GM12878 (cell line): ENCODE data around the gene XRCC4.

Source experiments
- ATF7 ChIP-seq: fragments of 450-650 bp; IDR thresholded peaks from 2 replicates; pipeline ENCODE4 v1.6.1; 2016; ENCODE audit warnings: low read depth, mild to moderate bottlenecking
- BHLHE40 ChIP-seq, 2 experiments: fragments of 450-650 bp in 1 of 2; IDR thresholded peaks; 2 replicates each; pipeline ENCODE4 v1.6.1; 2011 to 2017; ENCODE audit warnings: low read depth in 2 of 2, borderline replicate concordance in 1 of 2, improper control_type of control experiment in 1 of 2, low read length in 1 of 2, mild to moderate bottlenecking in 1 of 2
- CBFB ChIP-seq: IDR thresholded peaks from 2 replicates; pipeline ENCODE4 v1.6.1; 2016; ENCODE audit warnings: antibody characterized with exemption, low read depth
- CREB1 ChIP-seq: IDR thresholded peaks from 2 replicates; pipeline ENCODE4 v1.6.1; 2012; ENCODE audit warnings: low read depth, mild to moderate bottlenecking, inconsistent platforms
- EP300 ChIP-seq, 2 experiments: fragments of 150-350 bp in 1 of 2; IDR thresholded peaks; 2 replicates each; pipeline ENCODE4 v1.6.1; 2011 to 2012; ENCODE audit warnings: low read depth in 2 of 2, low read length in 2 of 2, borderline replicate concordance in 1 of 2, improper control_type of control experiment in 1 of 2, inconsistent platforms in 1 of 2; ENCODE audit not compliant: control insufficient read depth in 1 of 2
- JUND ChIP-seq: IDR thresholded peaks from 2 replicates; pipeline ENCODE4 v1.6.1; 2012; ENCODE audit warnings: low read depth, mild to moderate bottlenecking, low read length, improper control_type of control experiment, moderate library complexity
- POLR2A ChIP-seq: IDR thresholded peaks from 2 replicates; pipeline ENCODE4 v1.6.1; 2011; ENCODE audit warnings: low read depth, mild to moderate bottlenecking, low read length
- SIN3A ChIP-seq: IDR thresholded peaks from 2 replicates; pipeline ENCODE4 v1.6.1; 2012; ENCODE audit warnings: low read depth, low read length, improper control_type of control experiment
- SPI1 ChIP-seq: IDR thresholded peaks from 2 replicates; pipeline ENCODE4 v1.6.1; 2011; ENCODE audit warnings: low read depth, mild to moderate bottlenecking, low read length, moderate library complexity, borderline replicate concordance; ENCODE audit not compliant: insufficient read depth
- SRF ChIP-seq, 2 experiments: IDR thresholded peaks; 2 replicates each; pipeline ENCODE4 v1.6.1; 2011; ENCODE audit warnings: low read depth in 2 of 2, low read length in 2 of 2, mild to moderate bottlenecking in 1 of 2, moderate library complexity in 1 of 2
- ZNF207 ChIP-seq: fragments of 450-650 bp; IDR thresholded peaks from 2 replicates; pipeline ENCODE4 v1.6.1; 2014; ENCODE audit warnings: antibody characterized with exemption, mild to moderate bottlenecking, borderline replicate concordance
- TF ChIP-seq, protein P1 (sequence below), 3 experiments: IDR thresholded peaks in 2 of 3; conservative IDR thresholded peaks in 1 of 3; 2 replicates each; pipeline ENCODE4 v1.5.1; 2011; ENCODE audit warnings: low read depth in 3 of 3, low read length in 3 of 3, mild to moderate bottlenecking in 3 of 3, control low read depth in 2 of 3, moderate library complexity in 2 of 3, inconsistent platforms in 1 of 3, mixed read lengths in 1 of 3; ENCODE audit not compliant: control insufficient read depth in 2 of 3, insufficient read depth in 1 of 3; ENCODE audit errors: extremely low read depth in 1 of 3
- TF ChIP-seq, protein P2 (sequence below): IDR thresholded peaks from 2 replicates; pipeline ENCODE4 v1.6.1; 2012; ENCODE audit warnings: low read depth, low read length, improper control_type of control experiment

DNA sequence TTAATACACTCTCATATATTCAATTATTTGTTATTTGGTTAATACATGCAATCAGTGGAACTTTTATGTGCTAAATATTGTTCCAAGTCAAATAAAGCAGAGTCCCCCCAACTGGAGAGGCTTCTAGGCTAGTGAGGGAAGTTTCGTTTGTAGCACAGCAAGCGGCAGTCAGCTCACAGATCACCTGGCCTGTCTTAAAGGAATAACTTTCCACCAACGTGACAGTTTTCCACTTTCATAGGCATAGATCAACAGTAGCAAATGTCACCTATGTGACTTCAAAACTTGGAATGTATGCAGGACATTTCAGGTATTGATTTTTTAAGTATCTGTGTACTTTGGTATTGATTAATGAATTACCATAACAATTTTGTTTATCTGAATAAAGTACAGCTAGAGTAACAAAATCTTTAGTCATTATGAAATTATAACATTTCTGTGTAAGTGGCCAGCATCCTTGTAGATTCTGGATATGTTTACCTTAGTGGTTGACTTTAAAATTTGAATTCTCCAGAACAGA, 264.5 kb downstream of the XRCC4 start:
- TF ChIP-seq ATF7: no peak
- TF ChIP-seq, protein P1, sequence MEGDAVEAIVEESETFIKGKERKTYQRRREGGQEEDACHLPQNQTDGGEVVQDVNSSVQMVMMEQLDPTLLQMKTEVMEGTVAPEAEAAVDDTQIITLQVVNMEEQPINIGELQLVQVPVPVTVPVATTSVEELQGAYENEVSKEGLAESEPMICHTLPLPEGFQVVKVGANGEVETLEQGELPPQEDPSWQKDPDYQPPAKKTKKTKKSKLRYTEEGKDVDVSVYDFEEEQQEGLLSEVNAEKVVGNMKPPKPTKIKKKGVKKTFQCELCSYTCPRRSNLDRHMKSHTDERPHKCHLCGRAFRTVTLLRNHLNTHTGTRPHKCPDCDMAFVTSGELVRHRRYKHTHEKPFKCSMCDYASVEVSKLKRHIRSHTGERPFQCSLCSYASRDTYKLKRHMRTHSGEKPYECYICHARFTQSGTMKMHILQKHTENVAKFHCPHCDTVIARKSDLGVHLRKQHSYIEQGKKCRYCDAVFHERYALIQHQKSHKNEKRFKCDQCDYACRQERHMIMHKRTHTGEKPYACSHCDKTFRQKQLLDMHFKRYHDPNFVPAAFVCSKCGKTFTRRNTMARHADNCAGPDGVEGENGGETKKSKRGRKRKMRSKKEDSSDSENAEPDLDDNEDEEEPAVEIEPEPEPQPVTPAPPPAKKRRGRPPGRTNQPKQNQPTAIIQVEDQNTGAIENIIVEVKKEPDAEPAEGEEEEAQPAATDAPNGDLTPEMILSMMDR (IDR thresholded peaks at IDR 0.05 in 2 of 3, conservative IDR thresholded peaks at IDR 0.05 in 1 of 3; ENCODE audit: control insufficient read depth in 2 of 3, extremely low read depth in 1 of 3, insufficient read depth in 1 of 3, low read depth in 3 of 3, low read length in 3 of 3): no peak
- TF ChIP-seq POLR2A: no peak
- TF ChIP-seq, protein P2, sequence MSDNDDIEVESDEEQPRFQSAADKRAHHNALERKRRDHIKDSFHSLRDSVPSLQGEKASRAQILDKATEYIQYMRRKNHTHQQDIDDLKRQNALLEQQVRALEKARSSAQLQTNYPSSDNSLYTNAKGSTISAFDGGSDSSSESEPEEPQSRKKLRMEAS: no peak
- no peak for TF ChIP-seq ZNF207
- no peak for TF ChIP-seq BHLHE40 (IDR thresholded peaks at IDR 0.05; ENCODE audit: borderline replicate concordance in 1 of 2, low read depth in 2 of 2, low read length in 1 of 2)
- no peak for TF ChIP-seq SIN3A
- TF ChIP-seq SPI1: no peak
- no peak for TF ChIP-seq EP300 (IDR thresholded peaks at IDR 0.05; ENCODE audit: borderline replicate concordance in 1 of 2, control insufficient read depth in 1 of 2, low read depth in 2 of 2, low read length in 2 of 2)
- TF ChIP-seq SRF (IDR thresholded peaks at IDR 0.05; ENCODE audit: low read depth in 2 of 2, low read length in 2 of 2): no peak
- TF ChIP-seq CREB1: no peak
- TF ChIP-seq JUND: no peak
- TF ChIP-seq CBFB: no peak
